Mesodermal cell (in vitro differentiated cells): Measurements from ENCODE around the gene NKTR.

ENCODE experiments used
- H3K27ac ChIP-seq: 2 replicates; pipeline ENCODE4 v1.7.0; 2013; ENCODE audit warnings: mild to moderate bottlenecking, low read depth, low read length, moderate library complexity; ENCODE audit not compliant: severe bottlenecking
- H3K36me3 ChIP-seq: 2 replicates; pipeline ENCODE4 v1.7.1; 2013; ENCODE audit warnings: mild to moderate bottlenecking, low read length, moderate library complexity; ENCODE audit not compliant: control insufficient read depth, insufficient read depth
- H3K4me1 ChIP-seq: one replicate; pipeline ENCODE4 v1.7.1; 2013; ENCODE audit warnings: mild to moderate bottlenecking, low read length; ENCODE audit not compliant: insufficient read depth, control insufficient read depth, poor library complexity, severe bottlenecking
- H3K4me3 ChIP-seq: 2 replicates; pipeline ENCODE4 v1.7.0; 2013; ENCODE audit warnings: low read length, control low read depth, mild to moderate bottlenecking; ENCODE audit not compliant: insufficient read depth, poor library complexity, severe bottlenecking; ENCODE audit errors: extremely low read depth
- H3K9me3 ChIP-seq: 2 replicates; pipeline ENCODE4 v1.7.1; 2013; ENCODE audit warnings: mild to moderate bottlenecking, low read length, moderate library complexity; ENCODE audit not compliant: control insufficient read depth
- WGBS, 2 experiments: methylation state at CpG; one replicate each; pipeline ENCODE4 v1.1.5; 2013; ENCODE audit warnings: missing lambda C conversion rate in 2 of 2; ENCODE audit not compliant: insufficient coverage in 2 of 2; 5-methylcytosine and 5-hydroxymethylcytosine counted together

NKTR gene

GRCh38 chr3:42690766-42691680, 90.5 kb downstream of the NKTR start:
- Histone ChIP-seq H3K4me1 (no peaks in the 10 kb centered on the region), H3K36me3 (no peaks in the 10 kb centered on the region), H3K9me3 (no peaks in the 10 kb centered on the region), H3K27ac (no peak overlapping the region), H3K4me3 (no peak overlapping the region)
- WGBS, 2 experiments, result 85 to 92% methylated on average over 9 of the region's 10 CpGs

- no peaks in the 10 kb centered on the region for H3K9me3 ChIP-seq
- H3K4me3 ChIP-seq, result no peak overlapping the region
- no peaks in the 10 kb centered on the region for H3K4me1 ChIP-seq
- no peaks in the 10 kb centered on the region for H3K36me3 ChIP-seq
- H3K27ac ChIP-seq, result no peak overlapping the region
- WGBS, 2 experiments, result 81 to 86% methylated on average over 6 to 7 of the region's 13 CpGs
Measured at GRCh38 chr3:42691816-42692666, 91.6 kb downstream of the NKTR start.

- Histone ChIP-seq H3K27ac (no peak overlapping the region), H3K36me3 (no peaks in the 10 kb centered on the region)
- WGBS, 2 experiments, result 79 to 87% methylated on average over 11 to 15 of the region's 17 CpGs
Measured at GRCh38 chr3:42692667-42693529, 92.4 kb downstream of the NKTR start.

GRCh38 chr3:42693530-42693930, 93.0 kb downstream of the NKTR start:
- H3K4me3 ChIP-seq, result no peak overlapping the region
- H3K36me3 ChIP-seq, result no peaks in the 10 kb centered on the region
- no peaks in the 10 kb centered on the region for H3K9me3 ChIP-seq
- H3K27ac ChIP-seq, result no peak overlapping the region
- no peaks in the 10 kb centered on the region for H3K4me1 ChIP-seq
- 64 to 73% methylated on average over 2 to 3 of the region's 4 CpGs for WGBS, 2 experiments

More at GRCh38 chr3:42692667-42693529, 92.4 kb downstream of the NKTR start:
- H3K4me1 ChIP-seq, result no peaks in the 10 kb centered on the region
- H3K4me3 ChIP-seq, result no peak overlapping the region
- no peaks in the 10 kb centered on the region for H3K9me3 ChIP-seq

- Histone ChIP-seq H3K36me3 (no peaks in the 10 kb centered on the region), H3K9me3 (no peaks in the 10 kb centered on the region), H3K4me3 (no peak overlapping the region)
Measured at GRCh38 chr3:42694366-42694765, 93.9 kb downstream of the NKTR start.

GRCh38 chr3:42696356-42697288, 96.1 kb downstream of the NKTR start:
- Histone ChIP-seq H3K36me3 (no peaks in the 10 kb centered on the region), H3K9me3 (no peaks in the 10 kb centered on the region), H3K4me3 (no peak overlapping the region), H3K4me1 (no peaks in the 10 kb centered on the region), H3K27ac (no peak overlapping the region)
- WGBS, 2 experiments, result 73 to 81% methylated on average over 11 to 16 of the region's 19 CpGs

More at GRCh38 chr3:42694366-42694765, 93.9 kb downstream of the NKTR start:
- Histone ChIP-seq H3K4me1 (no peaks in the 10 kb centered on the region), H3K27ac (no peak overlapping the region)

- Histone ChIP-seq H3K27ac (no peak overlapping the region), H3K36me3 (no peaks in the 10 kb centered on the region), H3K4me3 (no peak overlapping the region), H3K4me1 (no peaks in the 10 kb centered on the region), H3K9me3 (no peaks in the 10 kb centered on the region)
- 83 to 85% methylated on average over 15 of the region's 18 CpGs for WGBS, 2 experiments
Measured at GRCh38 chr3:42697289-42698051, 97.0 kb downstream of the NKTR start.
